Panc1 (cell line): ENCODE data around the gene SLC6A8. TPM values are rescaled to one million over a fixed set of nuclear protein-coding genes. Genes with fewer than 3 reads are reported as not detected.

Source experiments
- ATAC-seq: fragments of 200-7000 bp; cut with Tn5 transposase; 2 replicates; pipeline ENCODE4 v1.9.1; 2020; ENCODE audit warnings: mild to moderate bottlenecking, moderate library complexity
- BruUV-seq: library from RNA; stranded (reverse); fragments of 400-500 nt; replicated peaks from 2 replicates; lab custom pipeline; 2021; lab: Mats Ljungman, UMichigan
- CTCF ChIA-PET: fragments of 300-600 bp; sonication (Branson Sonifier 250); formaldehyde crosslinking; loops from one replicate; lab custom pipeline; 2022; ENCODE audit warnings: antibody characterized with exemption; lab: Charles Lee
- POLR2A ChIA-PET: fragments of 300-600 bp; sonication (Branson Sonifier 250); formaldehyde crosslinking; loops from one replicate; lab custom pipeline; 2022; ENCODE audit warnings: antibody characterized with exemption; lab: Charles Lee
- DNase-seq: peaks from one replicate; pipeline ENCODE4 v3.0.0-alpha.2; 2010; ENCODE audit warnings: low read depth, low spot score
- H3K27ac ChIP-seq: 2 replicates; pipeline ENCODE4 v1.5.1; 2011; ENCODE audit warnings: mild to moderate bottlenecking, low read length, inconsistent platforms
- H3K27me3 ChIP-seq: fragments of 200-500 bp; sonication (Bioruptor generic); 2 replicates; pipeline ENCODE4 v1.6.0; 2014; ENCODE audit warnings: low read length, inconsistent platforms; ENCODE audit not compliant: control insufficient read depth, insufficient read depth
- H3K36me3 ChIP-seq: fragments of 200-500 bp; sonication (Bioruptor generic); 2 replicates; pipeline ENCODE4 v1.5.1; 2014; ENCODE audit warnings: inconsistent platforms, mild to moderate bottlenecking, low read length, moderate library complexity; ENCODE audit not compliant: control insufficient read depth, insufficient read depth
- H3K4me1 ChIP-seq: 2 replicates; pipeline ENCODE4 v1.5.1; 2011; ENCODE audit warnings: inconsistent platforms, mild to moderate bottlenecking, low read length, moderate library complexity; ENCODE audit not compliant: control insufficient read depth, insufficient read depth
- H3K4me3 ChIP-seq, 2 experiments: 2 replicates each; pipeline ENCODE4 v1.5.1; 2011 to 2012; ENCODE audit warnings: low read depth in 2 of 2, low read length in 2 of 2, mild to moderate bottlenecking in 2 of 2, inconsistent platforms in 1 of 2, moderate library complexity in 1 of 2
- H3K9me3 ChIP-seq: fragments of 200-500 bp; sonication (Bioruptor generic); 2 replicates; pipeline ENCODE4 v1.5.1; 2014; ENCODE audit warnings: low read depth, mild to moderate bottlenecking, inconsistent platforms, low read length, moderate library complexity; ENCODE audit not compliant: control insufficient read depth, insufficient read depth
- CTCF ChIP-seq: fragments of 450-650 bp; IDR thresholded peaks from 2 replicates; pipeline ENCODE4 v1.5.1; 2017; ENCODE audit warnings: mild to moderate bottlenecking
- POLR2AphosphoS5 ChIP-seq: IDR thresholded peaks from 2 replicates; pipeline ENCODE4 v1.6.1; 2012; ENCODE audit warnings: mild to moderate bottlenecking, low read depth, low read length, moderate library complexity
- SIN3A ChIP-seq: IDR thresholded peaks from 2 replicates; pipeline ENCODE4 v1.6.1; 2012; ENCODE audit warnings: low read depth, mild to moderate bottlenecking, low read length, moderate library complexity, borderline replicate concordance; ENCODE audit not compliant: insufficient read depth
- TCF7L2 ChIP-seq: IDR thresholded peaks from 2 replicates; pipeline ENCODE4 v1.6.1; 2011; ENCODE audit warnings: mild to moderate bottlenecking, low read depth, low read length, inconsistent platforms
- in situ Hi-C: cut with HindIII; loops from 2 replicates; pipeline ENCODE4 v1.10.0; 2016; ENCODE audit warnings: low sequenced_read_pairs, low pct_unique_long_range_greater_than_20kb
- intact Hi-C: fragments of 100-400 bp; cut with micrococcal nuclease; formaldehyde crosslinking; loops from one replicate; pipeline ENCODE4 v1.10.0; 2022; ENCODE audit not compliant: unreplicated experiment
- total RNA-seq: library from RNA; stranded (reverse); gene quantifications from one replicate; pipeline ENCODE4 v1.2.1, GENCODE V29; 2021; ENCODE audit not compliant: unreplicated experiment
- TF ChIP-seq, protein P1 (sequence below), 2 experiments: IDR thresholded peaks; 2 replicates each; pipeline ENCODE4 v1.6.1; 2011 to 2012; ENCODE audit warnings: low read depth in 2 of 2, control low read depth in 1 of 2, low read length in 1 of 2, mild to moderate bottlenecking in 1 of 2, moderate library complexity in 1 of 2; ENCODE audit not compliant: insufficient read depth in 1 of 2

Gene SLC6A8
- total RNA-seq, 1 experiment from 2014 or later = 125 TPM

- no peak overlapping the region for H3K4me3 ChIP-seq
- no peak for DNase-seq
- ATAC-seq = no peak
- in situ Hi-C loops = no loop called here
- no peaks in the 10 kb centered on the region for H3K9me3 ChIP-seq
- H3K36me3 ChIP-seq = no peaks in the 10 kb centered on the region
- H3K4me1 ChIP-seq = no peaks in the 10 kb centered on the region
- no peak overlapping the region for H3K27ac ChIP-seq
- BruUV-seq = no TSS peak
- POLR2A ChIA-PET = no interaction called here
- no peak for TF ChIP-seq CTCF
- H3K27me3 ChIP-seq = no peaks in the 10 kb centered on the region; the same call in 1 of the 2 replicates
- intact Hi-C loops = loop anchor here (5.0 kb wide), 1 partner anchor 94 kb away; no protein-coding TSS in a partner anchor
- CTCF ChIA-PET = interaction anchor here (0.7 kb wide), 1 partner anchor 17 kb away, joined by 4 read pairs; no protein-coding TSS in a partner anchor
These were observed 36.8 kb upstream of the SLC6A8 start for GRCh38 chrX:153650959-153651358.

GRCh38 chrX:153651540-153652079 is 36.1 kb upstream of the SLC6A8 start:
- CTCF ChIA-PET = interaction anchor here (1.1 to 1.4 kb wide), 2 partner anchors 9 to 16 kb away, joined by 3 to 4 read pairs; no protein-coding TSS in a partner anchor
- in situ Hi-C loops (no loop called here), intact Hi-C loops (loop anchor here (5.0 kb wide), 1 partner anchor 94 kb away; no protein-coding TSS in a partner anchor)
- Histone ChIP-seq H3K4me1 (no peaks in the 10 kb centered on the region), H3K27ac (no peak overlapping the region), H3K36me3 (no peaks in the 10 kb centered on the region), H3K4me3 (no peak overlapping the region), H3K27me3 (no peaks in the 10 kb centered on the region), H3K9me3 (no peaks in the 10 kb centered on the region)
- DNase-seq (no peak), ATAC-seq (peak; percentile 68)
- POLR2A ChIA-PET = no interaction called here
- TF ChIP-seq CTCF (peak; percentile 71), SIN3A (no peak)
- no TSS peak for BruUV-seq

GRCh38 chrX:153653556-153653955 is 34.2 kb upstream of the SLC6A8 start:
- Histone ChIP-seq H3K4me3 (no peak overlapping the region), H3K36me3 (no peaks in the 10 kb centered on the region), H3K9me3 (no peaks in the 10 kb centered on the region), H3K27me3 (no peaks in the 10 kb centered on the region), H3K27ac (no peak overlapping the region), H3K4me1 (no peaks in the 10 kb centered on the region)
- in situ Hi-C loops = no loop called here
- DNase-seq (no peak), ATAC-seq (no peak)
- intact Hi-C loops = loop anchor here (5.0 kb wide), 1 partner anchor 96 kb away; no protein-coding TSS in a partner anchor
- BruUV-seq = no TSS peak
- CTCF ChIA-PET = interaction anchor here (1.6 kb wide), 1 partner anchor 114 kb away, joined by 3 read pairs; no protein-coding TSS in a partner anchor
- no peak for TF ChIP-seq TCF7L2
- TF ChIP-seq SIN3A = no peak
- TF ChIP-seq POLR2AphosphoS5 = no peak
- TF ChIP-seq, protein P1, sequence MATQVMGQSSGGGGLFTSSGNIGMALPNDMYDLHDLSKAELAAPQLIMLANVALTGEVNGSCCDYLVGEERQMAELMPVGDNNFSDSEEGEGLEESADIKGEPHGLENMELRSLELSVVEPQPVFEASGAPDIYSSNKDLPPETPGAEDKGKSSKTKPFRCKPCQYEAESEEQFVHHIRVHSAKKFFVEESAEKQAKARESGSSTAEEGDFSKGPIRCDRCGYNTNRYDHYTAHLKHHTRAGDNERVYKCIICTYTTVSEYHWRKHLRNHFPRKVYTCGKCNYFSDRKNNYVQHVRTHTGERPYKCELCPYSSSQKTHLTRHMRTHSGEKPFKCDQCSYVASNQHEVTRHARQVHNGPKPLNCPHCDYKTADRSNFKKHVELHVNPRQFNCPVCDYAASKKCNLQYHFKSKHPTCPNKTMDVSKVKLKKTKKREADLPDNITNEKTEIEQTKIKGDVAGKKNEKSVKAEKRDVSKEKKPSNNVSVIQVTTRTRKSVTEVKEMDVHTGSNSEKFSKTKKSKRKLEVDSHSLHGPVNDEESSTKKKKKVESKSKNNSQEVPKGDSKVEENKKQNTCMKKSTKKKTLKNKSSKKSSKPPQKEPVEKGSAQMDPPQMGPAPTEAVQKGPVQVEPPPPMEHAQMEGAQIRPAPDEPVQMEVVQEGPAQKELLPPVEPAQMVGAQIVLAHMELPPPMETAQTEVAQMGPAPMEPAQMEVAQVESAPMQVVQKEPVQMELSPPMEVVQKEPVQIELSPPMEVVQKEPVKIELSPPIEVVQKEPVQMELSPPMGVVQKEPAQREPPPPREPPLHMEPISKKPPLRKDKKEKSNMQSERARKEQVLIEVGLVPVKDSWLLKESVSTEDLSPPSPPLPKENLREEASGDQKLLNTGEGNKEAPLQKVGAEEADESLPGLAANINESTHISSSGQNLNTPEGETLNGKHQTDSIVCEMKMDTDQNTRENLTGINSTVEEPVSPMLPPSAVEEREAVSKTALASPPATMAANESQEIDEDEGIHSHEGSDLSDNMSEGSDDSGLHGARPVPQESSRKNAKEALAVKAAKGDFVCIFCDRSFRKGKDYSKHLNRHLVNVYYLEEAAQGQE (IDR thresholded peaks at IDR 0.05; ENCODE audit: insufficient read depth in 1 of 2, low read depth in 2 of 2, low read length in 1 of 2) = no peak
- TF ChIP-seq CTCF = no peak
- POLR2A ChIA-PET = no interaction called here
